Epidermal melanocyte (primary cell): ENCODE measurements around the gene MAP4K5.

ENCODE experiments used
- DNase-seq: peaks from one replicate; pipeline ENCODE4 v3.0.0; 2011; ENCODE audit warnings: low spot score; ENCODE audit not compliant: insufficient read length

The MAP4K5 gene

DNA sequence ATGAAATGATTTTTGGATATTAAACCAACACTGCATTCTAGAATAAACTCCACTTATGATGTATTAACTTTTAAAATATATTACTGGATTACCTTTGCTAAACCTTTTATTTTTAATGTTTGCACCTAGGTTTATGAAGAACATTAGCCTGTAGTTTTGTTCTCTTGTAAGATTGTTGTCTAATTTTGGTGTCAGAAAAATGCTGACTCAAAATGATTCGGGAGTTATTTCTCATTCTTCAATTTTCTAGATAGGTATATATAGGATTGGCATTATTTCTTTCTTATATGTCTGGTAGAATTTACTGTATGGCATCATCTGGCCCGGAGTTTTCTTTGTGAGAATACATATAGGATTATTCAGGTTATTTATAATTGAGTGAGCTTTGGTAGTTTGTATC lies 54.6 kb downstream of the MAP4K5 start:
- DNase-seq = no peak

DNA sequence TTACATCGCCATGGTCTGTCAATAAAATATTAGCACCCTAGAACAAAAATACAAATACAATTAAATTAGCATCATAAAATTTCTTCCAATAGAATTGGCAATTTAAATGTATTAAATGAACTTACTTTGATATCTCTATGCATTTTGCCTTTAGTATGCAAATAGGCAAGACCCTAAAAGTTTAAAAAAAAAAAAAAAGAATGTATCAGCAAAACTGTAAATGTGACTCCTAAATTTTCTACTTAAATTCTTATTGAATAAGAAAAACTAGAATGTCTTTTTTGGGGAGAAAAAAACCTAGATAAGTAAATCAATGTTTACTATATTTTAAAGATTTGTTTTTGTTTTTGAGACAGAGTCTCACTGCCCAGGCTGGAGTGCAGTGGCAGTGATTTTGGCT lies 56.2 kb downstream of the MAP4K5 start:
- no peak for DNase-seq

DNA sequence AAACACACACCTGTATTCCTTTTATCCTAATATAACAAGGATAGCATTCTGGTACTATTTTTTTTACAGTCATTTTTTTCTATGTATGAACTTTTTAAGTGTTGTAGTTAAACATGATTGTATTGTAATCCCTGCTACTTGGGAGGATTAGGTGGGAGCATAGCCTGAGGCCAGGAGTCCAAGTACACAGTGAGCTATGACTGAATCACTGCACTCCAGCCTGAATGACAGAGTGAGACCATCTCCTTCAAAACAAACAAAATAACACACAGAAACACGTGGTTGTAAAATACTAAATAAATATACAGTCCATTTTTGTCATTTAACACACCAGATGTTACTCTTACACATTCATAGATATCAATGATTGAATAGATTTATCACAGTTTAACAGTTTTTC lies 56.9 kb downstream of the MAP4K5 start:
- no peak for DNase-seq

DNA sequence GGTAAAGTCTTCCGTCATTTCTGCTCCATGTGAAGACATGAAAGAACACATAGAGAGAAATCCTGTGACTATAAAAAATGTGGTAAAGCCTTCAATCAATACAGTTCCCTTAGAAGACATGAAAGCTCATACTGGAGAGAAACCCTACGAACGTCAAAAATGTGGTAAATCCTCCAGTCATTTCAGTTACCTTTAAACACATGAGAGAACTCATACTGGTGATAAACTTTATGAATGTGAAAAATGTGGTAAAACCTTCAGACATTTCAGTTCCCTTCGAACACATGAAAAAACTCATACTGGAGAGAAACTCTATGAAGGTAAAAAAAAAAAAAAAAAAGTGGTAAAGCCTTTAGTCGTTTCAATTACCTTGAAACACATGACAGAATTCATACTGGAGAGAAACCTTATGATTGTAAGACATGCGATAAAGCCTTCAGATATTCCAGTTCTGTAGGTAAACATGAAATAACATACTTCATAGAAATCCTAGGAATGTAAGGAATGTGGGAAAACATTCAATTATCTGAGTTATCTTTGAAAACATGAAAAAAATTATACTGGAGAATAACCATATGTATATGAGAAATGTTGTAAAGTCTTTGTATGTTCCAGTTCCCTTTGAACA lies 60.4 kb downstream of the MAP4K5 start:
- no peak for DNase-seq

DNA sequence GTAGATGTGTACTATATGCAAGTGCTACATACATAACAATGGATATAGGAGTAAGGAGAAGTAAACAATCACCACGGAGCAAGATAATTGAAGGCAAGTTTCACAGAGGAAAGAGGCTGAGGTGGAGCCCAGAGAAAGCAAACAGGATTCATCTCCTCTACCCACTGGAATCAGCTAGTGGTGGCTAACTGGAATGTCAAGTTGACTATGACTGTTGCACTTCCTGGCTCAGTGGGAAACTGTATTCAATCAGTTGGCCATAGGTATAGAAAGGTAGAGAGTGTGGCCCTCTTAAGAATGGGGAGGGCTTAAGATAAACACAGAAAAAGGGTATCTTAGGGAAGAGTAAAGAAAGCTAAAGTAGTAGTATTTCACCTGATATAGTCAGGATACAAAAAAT lies 62.4 kb downstream of the MAP4K5 start:
- DNase-seq = no peak

DNA sequence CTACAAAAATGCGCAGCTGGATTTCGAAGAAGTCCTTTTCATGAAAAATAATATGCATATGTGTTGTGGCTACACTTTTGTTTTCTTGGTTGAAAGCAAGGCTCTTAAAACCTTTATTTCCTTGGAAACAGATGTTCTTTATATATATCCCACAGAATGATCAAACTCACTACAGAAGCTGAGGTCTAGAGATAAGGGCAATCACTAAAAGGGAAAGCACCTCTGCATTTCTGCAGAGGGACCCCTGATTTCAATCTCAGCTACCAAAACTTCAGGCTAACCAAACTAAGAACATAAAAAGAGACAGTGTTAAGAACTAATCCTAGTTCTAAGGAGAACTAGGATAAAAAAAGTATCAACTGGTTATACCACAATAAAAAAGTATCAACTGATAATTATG lies 70.3 kb downstream of the MAP4K5 start:
- DNase-seq = no peak

DNA sequence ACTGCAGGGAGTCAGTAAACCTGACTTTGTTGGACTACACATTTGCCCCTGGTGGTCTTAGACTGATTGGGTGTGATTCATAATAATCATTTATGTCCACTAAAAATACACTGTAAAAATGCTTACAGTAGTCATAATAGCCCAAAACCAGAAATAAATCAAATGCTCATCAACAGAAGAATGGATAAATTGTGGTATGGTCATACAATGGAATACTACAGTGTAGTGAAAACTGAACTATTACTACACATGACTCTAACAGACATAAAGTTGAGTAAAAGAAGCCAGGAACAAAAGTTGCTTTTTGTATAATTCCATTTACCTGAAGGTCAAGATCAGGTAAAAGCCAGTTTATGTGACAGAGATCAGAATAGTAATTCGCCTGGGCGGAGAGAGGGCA lies 78.5 kb downstream of the MAP4K5 start:
- DNase-seq = no peak

DNA sequence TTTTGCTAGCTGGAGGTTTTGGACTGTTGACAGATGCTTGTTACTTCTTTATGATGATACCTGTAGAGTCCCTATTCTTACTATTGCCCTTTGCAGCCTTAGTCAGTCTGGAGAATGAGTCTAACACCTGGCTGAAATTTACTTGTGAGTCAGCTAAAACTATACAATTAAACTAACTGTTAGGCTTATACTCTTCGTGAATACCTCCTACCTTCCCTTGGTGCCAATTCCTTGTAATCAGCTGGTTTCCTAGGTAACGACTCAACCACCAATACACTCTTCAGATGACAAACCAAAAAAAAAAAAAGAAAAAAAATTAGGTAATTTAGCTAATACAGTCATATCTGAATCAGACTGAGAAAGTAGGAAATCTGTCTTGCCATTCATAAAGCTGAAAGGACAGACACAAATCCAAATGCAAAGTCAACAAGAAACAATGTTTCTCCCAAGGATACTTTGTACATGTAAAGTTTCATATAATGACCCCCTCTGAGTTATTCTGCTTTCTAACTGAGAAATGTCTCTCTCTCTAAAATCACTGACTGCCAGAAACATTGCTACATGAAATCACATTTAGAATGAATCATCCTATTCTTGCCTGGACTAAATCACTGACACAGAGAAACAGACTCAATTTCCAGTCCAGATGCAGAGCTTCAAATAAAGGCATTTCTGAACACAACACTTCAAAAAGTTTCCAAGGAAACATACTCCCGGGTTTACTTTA lies 79.2 kb downstream of the MAP4K5 start:
- DNase-seq = no peak

DNA sequence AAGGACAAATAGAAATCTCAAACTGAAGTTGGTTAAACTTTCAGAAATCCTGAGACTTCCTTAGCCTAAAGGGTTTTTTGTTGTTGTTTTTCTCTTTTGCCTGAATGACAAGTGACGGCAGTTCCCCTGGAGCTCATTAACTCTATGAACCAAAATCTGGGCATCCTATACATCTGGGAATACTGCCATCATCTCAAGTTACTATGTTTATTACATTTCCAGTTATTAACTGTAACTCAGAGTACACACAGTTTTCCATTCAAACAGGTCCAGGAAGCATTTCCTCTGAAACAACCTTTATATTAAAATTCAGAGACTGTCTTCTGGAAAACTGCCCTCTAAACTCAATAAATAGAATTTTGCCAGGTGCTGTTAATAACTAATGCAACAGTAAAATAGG lies 80.1 kb downstream of the MAP4K5 start:
- DNase-seq = no peak

DNA sequence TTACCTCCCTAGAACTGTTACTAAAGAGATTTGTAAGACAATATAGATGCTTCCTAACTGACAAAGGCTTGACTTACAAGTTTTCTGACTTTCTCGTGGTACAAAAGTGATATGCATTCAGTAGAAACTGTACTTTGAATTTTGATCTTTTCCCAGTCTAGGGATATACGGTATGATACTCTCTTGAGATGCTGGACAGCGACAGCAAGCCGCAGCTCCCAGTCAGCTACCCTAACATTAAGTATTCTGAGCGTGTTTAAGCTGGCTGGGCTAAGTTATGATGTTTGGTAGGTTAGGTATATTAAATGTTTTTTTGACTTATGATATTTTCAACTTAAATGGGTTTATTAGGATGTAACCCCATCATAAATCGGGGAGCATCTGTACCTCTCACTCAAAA lies 80.5 kb downstream of the MAP4K5 start:
- no peak for DNase-seq

DNA sequence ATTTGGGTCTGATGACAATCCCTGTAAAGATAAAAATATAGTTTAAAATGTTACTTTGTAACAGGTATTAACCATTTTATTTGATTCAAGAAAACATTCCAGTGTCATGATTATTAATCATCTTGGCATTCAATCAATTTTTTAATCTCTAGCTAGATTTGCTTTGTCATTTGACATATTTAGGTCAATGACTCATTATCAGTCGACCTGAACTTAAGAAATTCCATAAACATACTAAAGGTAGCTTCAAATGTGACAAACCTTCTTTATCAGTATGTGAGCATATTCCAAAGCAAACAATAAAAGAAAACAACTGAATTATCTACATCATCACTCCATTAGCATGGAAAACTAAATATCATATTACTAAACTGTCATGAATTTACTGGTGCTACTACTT lies 84.9 kb downstream of the MAP4K5 start:
- DNase-seq = no peak

DNA sequence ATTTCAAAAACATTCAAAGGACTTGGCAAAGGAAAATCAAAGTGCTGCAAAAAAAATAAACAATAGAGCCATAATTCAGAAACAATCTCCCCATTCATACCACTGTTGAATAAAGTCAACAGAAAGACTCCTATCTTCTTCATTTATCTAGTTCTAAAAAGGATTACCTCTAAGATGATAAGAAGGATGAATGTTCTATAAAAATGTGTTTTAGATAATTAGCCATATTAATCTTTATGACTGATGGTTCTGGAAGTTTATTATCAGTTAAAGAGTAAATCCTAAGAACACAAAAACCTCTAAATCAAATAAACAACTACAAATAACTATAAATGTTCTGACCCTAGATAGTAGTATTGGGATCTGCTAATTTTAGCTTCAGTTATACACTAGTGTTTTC lies 97.8 kb downstream of the MAP4K5 start:
- DNase-seq = no peak

DNA sequence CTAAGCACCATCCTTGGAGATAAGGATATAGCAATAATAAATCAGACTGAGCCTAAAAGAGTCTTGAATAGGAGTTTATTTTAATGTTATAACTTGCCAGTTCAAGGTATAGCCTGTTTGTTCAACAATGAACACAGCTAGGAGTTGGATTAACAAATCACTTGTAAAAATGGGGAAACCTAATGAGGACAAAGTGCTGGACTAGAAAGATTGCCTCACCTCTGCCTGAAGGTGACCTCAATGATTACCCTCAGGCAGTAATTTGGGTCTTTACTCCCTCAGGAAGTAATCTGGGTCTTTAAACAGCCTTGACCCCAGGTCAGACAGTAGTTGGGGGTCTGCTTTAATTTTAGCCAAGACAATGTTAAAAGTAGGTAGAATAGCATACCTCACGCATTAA lies 100.2 kb downstream of the MAP4K5 start:
- DNase-seq = no peak

DNA sequence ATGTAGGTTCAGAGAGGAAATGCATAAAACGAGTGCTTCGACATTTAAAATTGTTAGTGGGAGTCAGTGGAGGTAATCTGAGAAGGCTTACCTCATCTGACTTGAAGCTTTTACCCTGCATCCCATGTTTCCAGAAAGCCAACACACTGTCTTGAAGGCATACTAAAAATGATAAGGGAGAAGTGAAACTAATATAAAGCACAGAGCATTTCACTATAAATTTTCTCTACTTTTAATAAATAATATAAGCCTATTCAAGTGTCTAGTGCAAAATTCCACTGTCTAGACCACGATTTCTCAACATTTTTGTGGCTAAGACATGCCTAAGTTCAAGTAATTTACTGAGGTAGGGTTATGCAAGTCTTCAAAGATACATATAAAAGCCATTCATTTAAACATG lies 106.6 kb downstream of the MAP4K5 start:
- no peak for DNase-seq

DNA sequence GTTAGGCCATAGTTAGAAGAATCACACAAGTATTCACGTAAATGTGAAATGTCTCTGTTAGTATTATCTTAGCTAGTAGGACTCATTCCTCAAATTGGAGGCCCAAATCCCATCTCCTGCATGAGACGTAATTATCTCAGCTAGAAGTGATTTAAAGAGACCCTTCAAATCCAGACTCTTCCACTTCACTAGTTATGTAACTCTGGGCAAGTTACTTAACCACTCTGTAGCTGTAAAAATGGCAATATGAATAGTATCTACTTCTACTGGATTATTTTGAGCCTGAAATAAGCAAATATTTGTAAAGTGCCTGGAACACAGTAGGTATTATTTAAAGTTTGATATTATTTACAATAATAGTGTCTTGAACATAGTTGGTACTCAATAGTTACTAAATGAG lies 107.3 kb downstream of the MAP4K5 start:
- no peak for DNase-seq

DNA sequence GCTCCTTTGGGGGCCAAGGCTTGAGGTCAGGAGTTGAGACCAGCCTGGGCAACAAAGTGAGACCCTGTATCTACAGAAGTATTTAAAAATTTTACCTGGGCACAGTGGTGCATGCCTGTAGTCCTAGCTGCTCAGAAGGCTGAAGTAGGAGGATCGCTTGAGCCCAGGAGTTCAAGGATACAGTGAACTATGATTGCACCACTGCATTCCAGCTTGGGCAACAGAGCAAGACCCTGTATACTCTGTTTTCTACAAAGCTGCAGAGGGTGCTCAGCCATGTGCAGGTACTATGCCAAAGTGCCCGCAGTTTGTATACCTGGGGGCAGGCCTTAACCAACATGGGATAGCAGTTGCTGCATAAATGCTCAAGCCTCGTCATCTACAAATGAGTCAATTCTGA lies 108.8 kb downstream of the MAP4K5 start:
- no peak for DNase-seq

DNA sequence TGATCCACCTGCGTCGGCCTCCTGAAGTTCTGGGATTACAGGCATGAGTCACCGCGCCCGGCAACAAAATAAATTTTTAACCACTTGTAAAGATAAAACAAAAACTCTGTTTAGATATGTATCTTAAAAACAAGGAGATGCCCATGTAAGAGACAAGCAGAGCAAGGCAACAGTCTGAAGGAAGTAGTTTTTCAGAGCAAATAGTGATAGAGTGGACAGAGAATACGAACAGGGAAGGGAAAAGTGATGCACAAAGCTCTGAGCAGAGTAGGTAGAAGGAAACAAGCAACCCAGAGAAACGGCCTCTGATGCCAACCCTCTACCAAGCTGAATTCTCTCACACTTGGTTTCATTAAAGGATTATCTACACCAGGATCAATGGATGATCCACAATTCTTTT lies 110.9 kb downstream of the MAP4K5 start:
- DNase-seq = no peak

DNA sequence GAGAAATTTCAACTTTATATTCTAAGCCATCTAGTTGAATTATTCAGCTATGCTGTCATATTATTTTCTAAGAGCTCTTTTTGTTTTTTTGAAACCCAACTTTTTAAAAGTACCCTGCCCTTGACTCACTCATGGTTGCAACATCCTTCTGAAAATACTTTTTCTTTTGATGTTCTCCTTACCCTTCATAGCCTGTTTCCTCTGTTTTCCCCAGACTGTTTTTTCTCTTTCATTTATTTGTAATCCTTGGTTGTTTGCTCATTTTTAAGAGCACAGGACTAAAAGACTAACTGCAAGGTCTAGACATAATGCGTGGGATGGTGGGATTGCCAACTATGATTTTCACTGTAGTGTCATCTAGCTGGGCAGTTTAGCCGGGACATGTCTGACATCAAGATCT lies 114.5 kb downstream of the MAP4K5 start:
- no peak for DNase-seq

DNA sequence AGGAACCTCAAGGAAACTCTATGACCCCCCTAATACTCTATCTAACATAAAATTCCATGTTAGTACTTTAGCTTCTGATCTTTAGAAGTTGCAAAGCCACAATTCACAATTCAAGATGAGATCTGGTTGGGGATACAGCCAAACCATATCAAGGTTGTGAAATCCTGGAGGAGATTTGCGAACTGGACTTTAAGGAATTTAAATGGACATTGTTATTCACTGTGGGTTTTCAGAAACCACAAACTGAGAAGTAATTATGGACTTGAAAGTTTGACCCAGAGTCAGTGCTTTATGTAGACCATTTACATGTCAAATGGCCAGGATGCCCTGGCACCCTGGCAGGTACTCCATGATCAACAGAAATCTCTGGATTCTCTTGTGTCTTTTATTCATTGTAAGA lies 121.4 kb downstream of the MAP4K5 start:
- DNase-seq = no peak

DNA sequence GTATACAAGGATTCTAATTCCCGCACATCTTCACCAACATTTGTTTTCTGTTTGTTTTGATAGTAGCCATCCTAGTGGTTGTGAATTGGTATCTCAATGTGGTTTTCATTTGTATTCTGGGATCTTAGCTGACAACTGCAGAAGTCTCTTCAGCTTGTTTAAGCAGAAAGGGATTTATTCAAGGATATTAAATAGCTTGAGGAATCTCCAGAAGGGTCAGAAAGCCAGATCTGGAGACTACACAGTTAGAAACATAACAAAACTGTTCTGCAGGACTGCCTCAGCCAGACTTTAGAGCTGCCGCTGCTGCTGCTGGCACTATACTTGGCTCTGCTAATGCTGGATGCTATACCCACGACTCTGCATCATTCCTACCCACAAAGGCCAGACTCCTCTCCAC lies 122.3 kb downstream of the MAP4K5 start:
- no peak for DNase-seq

DNA sequence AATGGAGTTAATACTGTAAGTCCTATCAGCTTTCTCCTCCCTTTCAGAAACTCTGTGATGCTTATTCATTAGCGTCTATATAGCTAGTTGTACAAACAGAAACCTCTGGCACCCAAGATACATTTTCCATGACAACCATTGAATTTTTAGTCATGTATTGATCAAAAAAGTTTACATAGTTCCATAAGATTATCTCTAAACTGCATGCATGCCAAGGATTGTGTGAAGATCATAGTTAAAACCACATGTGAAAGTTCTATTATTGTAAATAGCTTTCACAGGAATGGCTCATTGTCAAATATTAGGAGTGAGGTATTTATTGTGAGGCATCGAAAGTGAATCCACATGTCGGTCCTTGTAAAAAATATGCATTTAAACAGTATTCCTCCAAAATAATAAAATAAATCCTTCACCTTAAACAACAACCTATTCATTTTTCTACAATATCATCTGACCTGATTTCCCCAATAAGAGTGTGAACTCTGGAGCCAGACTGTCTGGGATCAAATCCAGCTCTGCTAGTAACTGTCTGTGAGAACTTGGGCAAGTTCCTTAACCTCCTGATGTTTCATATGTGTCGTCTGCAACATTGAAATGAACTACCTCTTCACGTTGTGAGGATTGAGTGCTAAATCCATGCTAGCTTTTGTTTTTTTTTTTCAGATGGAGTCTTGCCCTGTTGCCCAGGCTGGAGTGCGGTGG lies 125.1 kb downstream of the MAP4K5 start:
- DNase-seq = no peak

DNA sequence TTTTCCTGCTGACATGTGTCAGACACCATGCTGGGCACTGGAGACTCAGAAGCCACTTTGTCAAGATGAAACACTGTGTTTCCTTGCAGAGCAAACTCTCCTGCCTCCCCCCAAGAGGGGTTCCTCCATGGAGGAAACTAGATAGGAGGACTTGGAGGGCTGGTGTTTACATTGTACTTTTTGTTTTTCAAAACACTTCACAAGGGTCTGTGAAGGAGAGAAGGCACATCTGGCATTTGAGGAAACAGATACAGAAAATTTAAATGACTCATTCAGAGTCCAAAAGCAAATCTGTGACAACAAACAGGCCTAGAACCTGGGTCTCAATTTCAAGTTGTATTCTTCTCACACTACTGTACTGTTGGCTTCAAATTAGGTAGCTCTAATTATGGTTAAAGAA lies 128.9 kb downstream of the MAP4K5 start:
- DNase-seq = no peak

DNA sequence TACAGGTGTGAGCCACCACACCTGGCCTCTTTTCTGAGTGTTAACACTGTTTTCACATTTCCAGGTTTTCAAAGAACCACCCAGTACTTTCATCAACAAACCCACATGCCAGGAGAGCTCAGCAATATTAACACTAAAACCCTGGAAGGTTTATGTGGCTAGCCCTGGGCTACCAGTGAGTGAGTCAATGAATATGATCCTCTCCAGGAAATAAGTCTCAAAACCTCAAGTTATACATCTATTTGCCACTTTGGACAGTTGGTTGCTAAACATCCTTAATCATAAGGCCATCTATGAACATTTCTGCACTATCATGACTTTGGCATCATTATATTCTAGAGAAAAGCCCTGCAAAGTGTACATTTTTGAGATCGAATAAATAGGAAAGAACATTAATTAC lies 129.4 kb downstream of the MAP4K5 start:
- DNase-seq = no peak
